Mesothelial cell of epicardium (in vitro differentiated cells): ENCODE measurements around the gene PPP6R2. TPM values are rescaled to one million over a fixed set of nuclear protein-coding genes. Genes with fewer than 3 reads are reported as not detected.

ENCODE experiments used
- DNase-seq, 2 experiments: peaks; one replicate each; pipeline ENCODE4 v3.0.0; 2021; ENCODE audit warnings: low spot score in 2 of 2; ENCODE audit not compliant: unreplicated experiment in 2 of 2
- H3K27ac Mint-ChIP-seq: 2 replicates; pipeline ENCODE4 v1.8.0; 2021; ENCODE audit warnings: mixed read lengths
- H3K27me3 Mint-ChIP-seq: 2 replicates; pipeline ENCODE4 v1.8.0; 2021; ENCODE audit warnings: low read depth, mixed read lengths
- H3K36me3 Mint-ChIP-seq: 2 replicates; pipeline ENCODE4 v1.8.0; 2021; ENCODE audit warnings: mixed read lengths
- H3K4me1 Mint-ChIP-seq: 2 replicates; pipeline ENCODE4 v1.8.0; 2021; ENCODE audit warnings: mixed read lengths
- H3K4me3 Mint-ChIP-seq: 2 replicates; pipeline ENCODE4 v1.8.0; 2021; ENCODE audit warnings: mild to moderate bottlenecking, moderate library complexity, mixed read lengths
- H3K9me3 Mint-ChIP-seq: 2 replicates; pipeline ENCODE4 v1.8.0; 2021; ENCODE audit warnings: mixed read lengths
- CTCF ChIP-seq: fragments of 200-600 bp; sonication (generic); IDR thresholded peaks from one replicate; pipeline ENCODE4 v1.5.0; 2021; ENCODE audit warnings: antibody characterized with exemption; ENCODE audit not compliant: unreplicated experiment
- total RNA-seq: library from RNA; stranded (reverse); gene quantifications from 3 replicates; pipeline ENCODE4 v1.2.1, GENCODE V29; 2021

Gene PPP6R2
- total RNA-seq, 1 donor from 2014 or later: 83.7 TPM

- H3K36me3 Mint-ChIP-seq: no peaks in the 10 kb centered on the region
- no peak overlapping the region for H3K4me3 Mint-ChIP-seq
- no peak overlapping the region for H3K27ac Mint-ChIP-seq
- peaks cover 7% of the 10 kb centered on the region for H3K4me1 Mint-ChIP-seq
- no peak for DNase-seq
- TF ChIP-seq CTCF: no peak
- H3K27me3 Mint-ChIP-seq: no peaks in the 10 kb centered on the region
- no peaks in the 10 kb centered on the region for H3K9me3 Mint-ChIP-seq
These were observed 2.9 kb upstream of the PPP6R2 start for GRCh38 chr22:50339945-50340879.

- peak overlapping the region; percentile 89 for H3K27ac Mint-ChIP-seq
- H3K9me3 Mint-ChIP-seq: no peaks in the 10 kb centered on the region
- H3K4me1 Mint-ChIP-seq: peaks cover 8% of the 10 kb centered on the region
- DNase-seq: peak; percentile 80 to 93
- TF ChIP-seq CTCF: peak; percentile 89
- H3K36me3 Mint-ChIP-seq: no peaks in the 10 kb centered on the region
- H3K27me3 Mint-ChIP-seq: no peaks in the 10 kb centered on the region
- peak overlapping the region; percentile 77 for H3K4me3 Mint-ChIP-seq
These were observed 1.0 kb upstream of the PPP6R2 start for GRCh38 chr22:50341977-50342650.

DNA sequence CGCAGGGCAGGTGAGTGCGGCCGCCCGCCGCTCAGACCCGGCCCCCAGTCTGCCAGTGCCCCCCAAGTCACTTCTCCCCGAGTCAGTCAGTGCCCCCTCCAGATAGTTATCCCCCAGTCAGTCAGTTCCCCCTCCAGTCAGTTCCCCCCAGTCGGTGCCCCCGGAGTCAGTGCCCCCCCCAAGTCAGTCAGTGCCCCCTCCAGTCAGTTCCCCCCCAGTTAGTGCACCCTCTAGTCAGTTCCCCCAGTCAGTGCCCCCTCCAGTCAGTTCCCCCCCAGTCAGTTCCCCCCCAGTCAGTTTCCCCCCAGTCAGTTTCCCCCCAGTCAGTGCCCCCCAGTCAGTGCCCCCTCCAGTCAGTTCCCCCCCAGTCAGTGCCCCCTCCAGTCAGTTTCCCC lies 411 bp downstream of the PPP6R2 start:
- TF ChIP-seq CTCF: no peak
- H3K27me3 Mint-ChIP-seq: no peaks in the 10 kb centered on the region
- H3K4me1 Mint-ChIP-seq: peaks cover 8% of the 10 kb centered on the region
- H3K9me3 Mint-ChIP-seq: no peaks in the 10 kb centered on the region
- no peaks in the 10 kb centered on the region for H3K36me3 Mint-ChIP-seq
- no peak for DNase-seq
- H3K27ac Mint-ChIP-seq: no peak overlapping the region
- peak overlapping the region; percentile 47 for H3K4me3 Mint-ChIP-seq

DNA sequence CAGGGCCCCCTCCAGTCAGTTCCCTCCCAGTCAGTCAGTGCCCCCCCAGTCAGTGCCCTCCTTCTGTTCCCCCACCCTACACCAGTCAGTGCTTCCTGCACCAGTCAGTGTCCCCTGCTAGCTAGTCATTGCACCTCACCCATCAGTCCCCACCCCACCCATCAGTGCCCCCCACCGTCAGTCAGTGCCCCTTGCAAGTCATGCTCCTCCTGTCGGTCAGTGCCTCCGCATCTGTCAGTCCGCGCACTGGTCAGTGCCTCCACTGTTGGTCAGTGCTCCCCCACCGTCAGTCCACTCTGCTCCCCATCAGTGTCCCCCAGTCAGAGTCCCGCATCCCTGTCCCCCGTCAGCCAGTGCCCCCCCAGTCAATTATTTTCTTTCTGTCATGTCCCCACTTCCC lies 3.3 kb downstream of the PPP6R2 start:
- Mint-ChIP-seq H3K4me3 (no peak overlapping the region), H3K27ac (peak overlapping the region; percentile 32), H3K9me3 (no peaks in the 10 kb centered on the region), H3K36me3 (peaks cover 3% of the 10 kb centered on the region), H3K27me3 (no peaks in the 10 kb centered on the region), H3K4me1 (peaks cover 7% of the 10 kb centered on the region)
- no peak for TF ChIP-seq CTCF
- DNase-seq: no peak

- Mint-ChIP-seq H3K36me3 (peaks cover 4% of the 10 kb centered on the region), H3K27me3 (no peaks in the 10 kb centered on the region), H3K4me1 (peaks cover 6% of the 10 kb centered on the region), H3K4me3 (no peak overlapping the region), H3K27ac (no peak overlapping the region), H3K9me3 (no peaks in the 10 kb centered on the region)
- DNase-seq: no peak
- TF ChIP-seq CTCF: no peak
These were observed 4.0 kb downstream of the PPP6R2 start for GRCh38 chr22:50347157-50347556.
